HEK293 (cell line): ENCODE data around the gene NRN1L.

Experiments used
- BCL6B ChIP-seq: fragments of 450-650 bp; formaldehyde crosslinking; IDR thresholded peaks from 2 replicates; pipeline ENCODE4 v1.5.1; 2017; ENCODE audit warnings: missing biosample characterization, missing genetic modification characterization
- KLF1 ChIP-seq: fragments of 450-650 bp; formaldehyde crosslinking; IDR thresholded peaks from 2 replicates; pipeline ENCODE4 v1.5.1; 2016; ENCODE audit warnings: missing biosample characterization, missing genetic modification characterization
- KLF16 ChIP-seq: fragments of 450-650 bp; formaldehyde crosslinking; IDR thresholded peaks from 2 replicates; pipeline ENCODE4 v1.5.1; 2017; ENCODE audit warnings: missing biosample characterization, missing genetic modification characterization
- KLF8 ChIP-seq: fragments of 450-650 bp; formaldehyde crosslinking; IDR thresholded peaks from 2 replicates; pipeline ENCODE4 v1.5.1; 2016; ENCODE audit warnings: missing biosample characterization, missing genetic modification characterization
- KLF9 ChIP-seq: fragments of 450-650 bp; formaldehyde crosslinking; IDR thresholded peaks from 2 replicates; pipeline ENCODE4 v1.5.1; 2016; ENCODE audit warnings: missing biosample characterization, missing genetic modification characterization, low read depth
- OVOL3 ChIP-seq: fragments of 450-650 bp; formaldehyde crosslinking; IDR thresholded peaks from 2 replicates; pipeline ENCODE4 v1.5.1; 2016; ENCODE audit warnings: missing biosample characterization, missing genetic modification characterization
- PRDM2 ChIP-seq: fragments of 450-650 bp; formaldehyde crosslinking; IDR thresholded peaks from 2 replicates; pipeline ENCODE4 v1.5.1; 2016; ENCODE audit warnings: missing biosample characterization, missing genetic modification characterization, borderline replicate concordance
- SETDB1 ChIP-seq: IDR thresholded peaks from one replicate; pipeline ENCODE4 v1.6.1; 2017; ENCODE audit warnings: mild to moderate bottlenecking, low read length, moderate library complexity, mixed read lengths; ENCODE audit not compliant: insufficient read length
- SP7 ChIP-seq: fragments of 450-650 bp; formaldehyde crosslinking; IDR thresholded peaks from 2 replicates; pipeline ENCODE4 v1.5.1; 2016; ENCODE audit warnings: missing biosample characterization, missing genetic modification characterization
- YY2 ChIP-seq: fragments of 450-650 bp; formaldehyde crosslinking; IDR thresholded peaks from 2 replicates; pipeline ENCODE4 v1.5.1; 2016; ENCODE audit warnings: missing biosample characterization, missing genetic modification characterization
- ZBTB17 ChIP-seq: fragments of 450-650 bp; formaldehyde crosslinking; IDR thresholded peaks from 2 replicates; pipeline ENCODE4 v1.5.1; 2016; ENCODE audit warnings: missing biosample characterization, missing genetic modification characterization
- ZNF174 ChIP-seq: fragments of 450-650 bp; formaldehyde crosslinking; IDR thresholded peaks from 2 replicates; pipeline ENCODE4 v1.5.0; 2017; ENCODE audit warnings: missing biosample characterization, mild to moderate bottlenecking, missing genetic modification characterization
- ZNF2 ChIP-seq: fragments of 450-650 bp; formaldehyde crosslinking; IDR thresholded peaks from 2 replicates; pipeline ENCODE4 v1.5.1; 2016; ENCODE audit warnings: missing biosample characterization, missing genetic modification characterization
- ZNF311 ChIP-seq: fragments of 450-650 bp; formaldehyde crosslinking; IDR thresholded peaks from 2 replicates; pipeline ENCODE4 v1.5.1; 2017; ENCODE audit warnings: missing biosample characterization, missing genetic modification characterization, borderline replicate concordance
- ZNF391 ChIP-seq: fragments of 450-650 bp; formaldehyde crosslinking; IDR thresholded peaks from 2 replicates; pipeline ENCODE4 v1.5.1; 2016; ENCODE audit warnings: low read depth, missing biosample characterization, missing genetic modification characterization, borderline replicate concordance
- ZNF501 ChIP-seq: fragments of 450-650 bp; formaldehyde crosslinking; IDR thresholded peaks from 2 replicates; pipeline ENCODE4 v1.5.1; 2016; ENCODE audit warnings: missing biosample characterization, missing genetic modification characterization
- ZNF544 ChIP-seq: fragments of 450-650 bp; formaldehyde crosslinking; IDR thresholded peaks from 2 replicates; pipeline ENCODE4 v1.5.0; 2017; ENCODE audit warnings: missing biosample characterization, missing genetic modification characterization
- ZNF561 ChIP-seq: fragments of 450-650 bp; IDR thresholded peaks from 2 replicates; pipeline ENCODE4 v1.5.1; 2018; ENCODE audit warnings: missing biosample characterization, missing genetic modification characterization, borderline replicate concordance
- ZNF623 ChIP-seq: fragments of 450-650 bp; formaldehyde crosslinking; IDR thresholded peaks from 2 replicates; pipeline ENCODE4 v1.5.1; 2016; ENCODE audit warnings: missing biosample characterization, missing genetic modification characterization
- ZNF654 ChIP-seq: fragments of 450-650 bp; formaldehyde crosslinking; IDR thresholded peaks from 2 replicates; pipeline ENCODE4 v1.5.1; 2016; ENCODE audit warnings: low read depth, missing biosample characterization, missing genetic modification characterization
- ZNF692 ChIP-seq: fragments of 450-650 bp; formaldehyde crosslinking; IDR thresholded peaks from 2 replicates; pipeline ENCODE4 v1.5.1; 2016; ENCODE audit warnings: missing biosample characterization, missing genetic modification characterization
- ZNF701 ChIP-seq: fragments of 450-650 bp; formaldehyde crosslinking; IDR thresholded peaks from 2 replicates; pipeline ENCODE4 v1.5.1; 2016; ENCODE audit warnings: missing biosample characterization, missing genetic modification characterization
- ZNF747 ChIP-seq: fragments of 450-650 bp; formaldehyde crosslinking; IDR thresholded peaks from 2 replicates; pipeline ENCODE4 v1.5.1; 2016; ENCODE audit warnings: missing biosample characterization, missing genetic modification characterization
- ZNF76 ChIP-seq: fragments of 450-650 bp; formaldehyde crosslinking; IDR thresholded peaks from 2 replicates; pipeline ENCODE4; 2016; ENCODE audit warnings: low read depth, missing biosample characterization, missing genetic modification characterization, borderline replicate concordance
- ZSCAN23 ChIP-seq: fragments of 450-650 bp; formaldehyde crosslinking; IDR thresholded peaks from 2 replicates; pipeline ENCODE4 v1.5.1; 2016; ENCODE audit warnings: missing biosample characterization, missing genetic modification characterization
- ZSCAN30 ChIP-seq: fragments of 450-650 bp; IDR thresholded peaks from 2 replicates; pipeline ENCODE4 v1.5.1; 2018; ENCODE audit warnings: missing biosample characterization, mild to moderate bottlenecking, missing genetic modification characterization, moderate library complexity
- TF ChIP-seq, protein P1 (sequence below): fragments of 450-650 bp; formaldehyde crosslinking; IDR thresholded peaks from 2 replicates; pipeline ENCODE4 v1.5.1; 2017; ENCODE audit warnings: missing biosample characterization, missing genetic modification characterization
- TF ChIP-seq, protein P2 (sequence below): fragments of 450-650 bp; IDR thresholded peaks from 2 replicates; pipeline ENCODE4 v1.5.1; 2018; ENCODE audit warnings: missing biosample characterization, mild to moderate bottlenecking, missing genetic modification characterization

NRN1L gene

DNA sequence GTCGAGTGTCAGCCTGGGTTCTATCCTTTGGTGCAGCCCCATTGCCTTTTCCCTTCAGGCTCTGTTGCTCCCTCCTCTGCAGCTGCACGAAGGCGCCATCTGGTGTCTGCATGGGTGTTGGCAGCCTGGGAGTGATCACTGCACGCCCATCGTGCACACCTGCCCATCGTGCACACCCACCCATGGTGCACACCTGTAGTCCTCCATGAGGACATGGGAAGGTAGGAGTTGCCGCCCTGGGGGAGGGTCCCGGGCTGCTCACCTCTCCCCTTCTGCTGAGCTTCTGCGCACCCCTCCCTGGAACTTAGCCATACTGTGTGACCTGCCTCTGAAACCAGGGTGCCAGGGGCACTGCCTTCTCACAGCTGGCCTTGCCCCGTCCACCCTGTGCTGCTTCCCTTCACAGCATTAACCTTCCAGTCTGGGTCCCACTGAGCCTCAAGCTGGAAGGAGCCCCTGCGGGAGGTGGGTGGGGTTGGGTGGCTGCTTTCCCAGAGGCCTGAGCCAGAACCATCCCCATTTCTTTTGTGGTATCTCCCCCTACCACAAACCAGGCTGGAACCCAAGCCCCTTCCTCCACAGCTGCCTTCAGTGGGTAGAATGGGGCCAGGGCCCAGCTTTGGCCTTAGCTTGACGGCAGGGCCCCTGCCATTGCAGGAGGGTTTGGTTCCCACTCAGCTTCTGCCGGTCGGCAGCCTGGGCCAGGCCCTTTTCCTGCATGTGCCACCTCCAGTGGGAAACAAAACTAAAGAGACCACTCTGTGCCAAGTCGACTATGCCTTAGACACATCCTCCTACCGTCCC lies 44.1 kb downstream of the NRN1L start (continued):
- TF ChIP-seq ZNF692 (tag by site-specific recombination) = peak; percentile 36; the same call in 1 of the 2 replicates
- 0 out of 2 replicates have a peak, but pooled peaks have one; percentile 36 for TF ChIP-seq ZNF501 (tag by site-specific recombination)
- no peak for TF ChIP-seq ZNF747
- 0 out of 2 replicates have a peak, but pooled peaks have one; percentile 13 for TF ChIP-seq ZBTB17
- no peak for TF ChIP-seq ZNF701
- peak; percentile 70 for TF ChIP-seq KLF9 (tag by site-specific recombination)
- no peak for TF ChIP-seq SETDB1
- TF ChIP-seq ZNF561 = 0 out of 2 replicates have a peak, but pooled peaks have one; percentile 34
- TF ChIP-seq, protein P1, sequence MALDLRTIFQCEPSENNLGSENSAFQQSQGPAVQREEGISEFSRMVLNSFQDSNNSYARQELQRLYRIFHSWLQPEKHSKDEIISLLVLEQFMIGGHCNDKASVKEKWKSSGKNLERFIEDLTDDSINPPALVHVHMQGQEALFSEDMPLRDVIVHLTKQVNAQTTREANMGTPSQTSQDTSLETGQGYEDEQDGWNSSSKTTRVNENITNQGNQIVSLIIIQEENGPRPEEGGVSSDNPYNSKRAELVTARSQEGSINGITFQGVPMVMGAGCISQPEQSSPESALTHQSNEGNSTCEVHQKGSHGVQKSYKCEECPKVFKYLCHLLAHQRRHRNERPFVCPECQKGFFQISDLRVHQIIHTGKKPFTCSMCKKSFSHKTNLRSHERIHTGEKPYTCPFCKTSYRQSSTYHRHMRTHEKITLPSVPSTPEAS (tag by site-specific recombination) = peak; percentile 26; the same call in 1 of the 2 replicates
- peak; percentile 100 for TF ChIP-seq ZNF2
- TF ChIP-seq ZNF623 = no peak
- TF ChIP-seq KLF1 (tag by site-specific recombination) = peak; percentile 53; the same call in 1 of the 2 replicates
- TF ChIP-seq YY2 = 0 out of 2 replicates have a peak, but pooled peaks have one; percentile 43
- TF ChIP-seq ZNF544 (tag by site-specific recombination) = no peak
- no peak for TF ChIP-seq ZNF76 (tag by site-specific recombination)
- TF ChIP-seq ZSCAN23 (tag by site-specific recombination) = no peak
- TF ChIP-seq OVOL3 (tag by site-specific recombination) = no peak
- TF ChIP-seq ZNF654 = peak; percentile 70
- no peak for TF ChIP-seq PRDM2 (tag by site-specific recombination)
- TF ChIP-seq ZNF391 (tag by site-specific recombination) = 0 out of 2 replicates have a peak, but pooled peaks have one; percentile 62
- TF ChIP-seq ZNF174 (tag by site-specific recombination) = no peak
- TF ChIP-seq BCL6B (tag by site-specific recombination) = no peak
- 0 out of 2 replicates have a peak, but pooled peaks have one; percentile 38 for TF ChIP-seq ZSCAN30 (tag by site-specific recombination)
- TF ChIP-seq, protein P2, sequence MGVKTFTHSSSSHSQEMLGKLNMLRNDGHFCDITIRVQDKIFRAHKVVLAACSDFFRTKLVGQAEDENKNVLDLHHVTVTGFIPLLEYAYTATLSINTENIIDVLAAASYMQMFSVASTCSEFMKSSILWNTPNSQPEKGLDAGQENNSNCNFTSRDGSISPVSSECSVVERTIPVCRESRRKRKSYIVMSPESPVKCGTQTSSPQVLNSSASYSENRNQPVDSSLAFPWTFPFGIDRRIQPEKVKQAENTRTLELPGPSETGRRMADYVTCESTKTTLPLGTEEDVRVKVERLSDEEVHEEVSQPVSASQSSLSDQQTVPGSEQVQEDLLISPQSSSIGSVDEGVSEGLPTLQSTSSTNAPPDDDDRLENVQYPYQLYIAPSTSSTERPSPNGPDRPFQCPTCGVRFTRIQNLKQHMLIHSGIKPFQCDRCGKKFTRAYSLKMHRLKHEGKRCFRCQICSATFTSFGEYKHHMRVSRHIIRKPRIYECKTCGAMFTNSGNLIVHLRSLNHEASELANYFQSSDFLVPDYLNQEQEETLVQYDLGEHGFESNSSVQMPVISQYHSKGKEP (tag by site-specific recombination) = no peak
- TF ChIP-seq SP7 (tag by site-specific recombination) = no peak
- TF ChIP-seq KLF8 (tag by site-specific recombination) = peak; percentile 37; the same call in 1 of the 2 replicates
- TF ChIP-seq KLF16 = 0 out of 2 replicates have a peak, but pooled peaks have one; percentile 30
- no peak for TF ChIP-seq ZNF311 (tag by site-specific recombination)
